K562 (cell line): ENCODE measurements around the gene CCDC85C. TPM values are rescaled to one million over a fixed set of nuclear protein-coding genes. Genes with fewer than 3 reads are reported as not detected.

Experiments
- ARID1B ChIP-seq: fragments of 450-650 bp; IDR thresholded peaks from 2 replicates; pipeline ENCODE4 v1.6.1; 2016; ENCODE audit warnings: antibody characterized with exemption, mild to moderate bottlenecking, inconsistent platforms
- CCAR2 ChIP-seq: fragments of 200-400 bp; formaldehyde crosslinking; IDR thresholded peaks from 2 replicates; pipeline ENCODE4 v1.6.1; 2017; ENCODE audit warnings: mild to moderate bottlenecking, low read depth, low read length
- MIER1 ChIP-seq: fragments of 450-650 bp; IDR thresholded peaks from 2 replicates; pipeline ENCODE4 v1.6.1; 2016; ENCODE audit warnings: antibody characterized with exemption, mild to moderate bottlenecking, low read depth
- MXI1 ChIP-seq: IDR thresholded peaks from 2 replicates; pipeline ENCODE4 v1.6.1; 2011; ENCODE audit warnings: low read depth, mild to moderate bottlenecking, improper control_type of control experiment, low read length
- MYBL2 ChIP-seq, 2 experiments: fragments of 450-650 bp in 1 of 2; sonication (generic) in 1 of 2; formaldehyde crosslinking in 1 of 2; IDR thresholded peaks; 2 replicates each; pipeline versions ENCODE4 v1.6.1 to v1.8.1; 2017 to 2022; ENCODE audit warnings: borderline replicate concordance in 1 of 2, inconsistent platforms in 1 of 2, low read depth in 1 of 2, mild to moderate bottlenecking in 1 of 2, missing genetic modification reagents in 1 of 2, moderate library complexity in 1 of 2
- PHF20 ChIP-seq: fragments of 450-650 bp; IDR thresholded peaks from 2 replicates; pipeline ENCODE4 v1.6.1; 2018; ENCODE audit not compliant: partially characterized antibody
- TGIF2 ChIP-seq: sonication (generic); formaldehyde crosslinking; IDR thresholded peaks from 2 replicates; pipeline ENCODE4 v1.8.1; 2022; ENCODE audit warnings: mild to moderate bottlenecking, missing genetic modification reagents, moderate library complexity
- YBX1 ChIP-seq: fragments of 450-650 bp; IDR thresholded peaks from 2 replicates; pipeline ENCODE4 v1.7.1; 2016; ENCODE audit warnings: mild to moderate bottlenecking
- ZNF217 ChIP-seq: sonication (generic); formaldehyde crosslinking; IDR thresholded peaks from 2 replicates; pipeline ENCODE4 v1.8.0; 2022; ENCODE audit warnings: mild to moderate bottlenecking, missing genetic modification reagents
- ZNF589 ChIP-seq: fragments of 200-800 bp; sonication (Bioruptor generic); IDR thresholded peaks from 2 replicates; pipeline ENCODE4 v1.6.1; 2016; ENCODE audit warnings: low read depth, missing genetic modification characterization, missing compliant biosample characterization
- ZNF695 ChIP-seq: fragments of 450-650 bp; formaldehyde crosslinking; IDR thresholded peaks from 2 replicates; pipeline ENCODE4 v1.4.0; 2020; ENCODE audit warnings: mild to moderate bottlenecking, moderate library complexity
- polyA plus RNA-seq, 8 experiments: library from polyadenylated mRNA; depleted of rRNA in 4 of 8; stranded (reverse) in 5 of 8; unstranded in 3 of 8; fragments of >200 nt; fragmentation: Nextera tagmentation in 2 of 8; fragmentation: Illumina TruSeq in 1 of 8; extraction: Ambion mirVana in 2 of 8; extraction: Trizol in 1 of 8; gene quantifications; 2 replicates each; pipeline versions ENCODE4 v1.2.1 to v1.2.3, GENCODE V29; 2011 to 2014; ENCODE audit warnings: inconsistent platforms in 1 of 8, missing spikeins in 1 of 8
- total RNA-seq, 7 experiments: library from RNA; depleted of rRNA in 6 of 7; stranded (reverse); fragments of >200 nt in 6 of 7; fragmentation: Illumina TruSeq in 2 of 7; extraction: Trizol in 2 of 7; gene quantifications; 2 replicates each; pipeline versions ENCODE4 v1.2.1 to v1.2.3, GENCODE V29; 2011 to 2021; ENCODE audit warnings: low replicate concordance in 1 of 7
- TF ChIP-seq, protein P1 (sequence below), 2 experiments: fragments of 150-350 bp in 1 of 2; IDR thresholded peaks; 2 replicates each; pipeline ENCODE4 v1.6.1; 2012 to 2016; ENCODE audit warnings: low read depth in 2 of 2, low read length in 2 of 2, mild to moderate bottlenecking in 1 of 2, moderate library complexity in 1 of 2
- TF ChIP-seq, protein P2 (sequence below): fragments of 250-450 bp; sonication (Bioruptor Pico); IDR thresholded peaks from 2 replicates; pipeline ENCODE4 v1.4.0; 2020; ENCODE audit warnings: borderline replicate concordance
- TF ChIP-seq, protein P3 (sequence below): sonication (generic); formaldehyde crosslinking; IDR thresholded peaks from 2 replicates; pipeline ENCODE4 v1.8.0; 2022; ENCODE audit warnings: mild to moderate bottlenecking, missing genetic modification reagents
- TF ChIP-seq, protein P4 (sequence below): fragments of 450-650 bp; IDR thresholded peaks from 2 replicates; pipeline ENCODE4 v1.7.0; 2016; ENCODE audit warnings: borderline replicate concordance
- TF ChIP-seq, protein P5 (sequence below): IDR thresholded peaks from 2 replicates; pipeline ENCODE4 v1.6.1; 2016; ENCODE audit warnings: missing genetic modification characterization, missing compliant biosample characterization

Gene CCDC85C
- total and polyA plus RNA-seq, 9 of the 15 experiments (the other 6 are each of a cell fraction or from before 2014, with no cell fraction given): 0.18 to 22.0 (median 6.3) TPM

DNA sequence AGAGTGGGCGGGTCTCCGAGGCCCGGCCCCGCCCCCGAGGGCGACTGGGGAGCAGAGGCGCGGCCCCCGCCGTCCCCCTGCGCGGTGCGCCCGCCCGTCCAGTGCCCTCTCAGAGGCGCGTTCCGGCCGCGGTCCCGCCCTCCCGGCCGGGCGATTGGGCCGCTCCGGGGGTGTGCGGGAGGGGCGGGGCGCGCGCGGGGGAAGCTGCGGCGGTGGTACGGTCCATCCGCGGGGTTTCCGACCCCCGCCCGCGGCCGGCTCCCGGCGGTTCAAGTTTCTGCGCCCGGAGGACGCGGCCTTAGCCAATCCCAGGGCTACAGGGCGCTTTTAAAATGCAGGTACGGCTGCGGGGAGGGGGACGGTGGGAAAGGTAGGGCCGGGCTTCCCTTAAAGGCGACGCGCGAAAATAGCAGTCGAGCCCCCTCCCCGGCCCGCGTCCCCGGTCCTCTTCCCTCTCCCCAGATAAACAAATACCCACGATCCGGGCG is 315 bp upstream of the CCDC85C start (continued):
- TF ChIP-seq MIER1 (no peak), TGIF2 (CRISPR knock-in tag) (no peak), CCAR2 (no peak), PHF20 (no peak), ZNF695 (CRISPR knock-in tag) (no peak), MYBL2 (IDR thresholded peaks at IDR 0.05; ENCODE audit: low read depth) (peak; percentile 86), MYBL2 (CRISPR knock-in tag; IDR thresholded peaks at IDR 0.05; ENCODE audit: borderline replicate concordance) (no peak), ZNF589 (no peak), ARID1B (no peak), YBX1 (no peak), ZNF217 (CRISPR knock-in tag) (no peak), MXI1 (no peak)
- TF ChIP-seq, protein P1, sequence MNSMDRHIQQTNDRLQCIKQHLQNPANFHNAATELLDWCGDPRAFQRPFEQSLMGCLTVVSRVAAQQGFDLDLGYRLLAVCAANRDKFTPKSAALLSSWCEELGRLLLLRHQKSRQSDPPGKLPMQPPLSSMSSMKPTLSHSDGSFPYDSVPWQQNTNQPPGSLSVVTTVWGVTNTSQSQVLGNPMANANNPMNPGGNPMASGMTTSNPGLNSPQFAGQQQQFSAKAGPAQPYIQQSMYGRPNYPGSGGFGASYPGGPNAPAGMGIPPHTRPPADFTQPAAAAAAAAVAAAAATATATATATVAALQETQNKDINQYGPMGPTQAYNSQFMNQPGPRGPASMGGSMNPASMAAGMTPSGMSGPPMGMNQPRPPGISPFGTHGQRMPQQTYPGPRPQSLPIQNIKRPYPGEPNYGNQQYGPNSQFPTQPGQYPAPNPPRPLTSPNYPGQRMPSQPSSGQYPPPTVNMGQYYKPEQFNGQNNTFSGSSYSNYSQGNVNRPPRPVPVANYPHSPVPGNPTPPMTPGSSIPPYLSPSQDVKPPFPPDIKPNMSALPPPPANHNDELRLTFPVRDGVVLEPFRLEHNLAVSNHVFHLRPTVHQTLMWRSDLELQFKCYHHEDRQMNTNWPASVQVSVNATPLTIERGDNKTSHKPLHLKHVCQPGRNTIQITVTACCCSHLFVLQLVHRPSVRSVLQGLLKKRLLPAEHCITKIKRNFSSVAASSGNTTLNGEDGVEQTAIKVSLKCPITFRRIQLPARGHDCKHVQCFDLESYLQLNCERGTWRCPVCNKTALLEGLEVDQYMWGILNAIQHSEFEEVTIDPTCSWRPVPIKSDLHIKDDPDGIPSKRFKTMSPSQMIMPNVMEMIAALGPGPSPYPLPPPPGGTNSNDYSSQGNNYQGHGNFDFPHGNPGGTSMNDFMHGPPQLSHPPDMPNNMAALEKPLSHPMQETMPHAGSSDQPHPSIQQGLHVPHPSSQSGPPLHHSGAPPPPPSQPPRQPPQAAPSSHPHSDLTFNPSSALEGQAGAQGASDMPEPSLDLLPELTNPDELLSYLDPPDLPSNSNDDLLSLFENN (IDR thresholded peaks at IDR 0.05; ENCODE audit: low read depth in 2 of 2, low read length in 2 of 2): no peak
- TF ChIP-seq, protein P2, sequence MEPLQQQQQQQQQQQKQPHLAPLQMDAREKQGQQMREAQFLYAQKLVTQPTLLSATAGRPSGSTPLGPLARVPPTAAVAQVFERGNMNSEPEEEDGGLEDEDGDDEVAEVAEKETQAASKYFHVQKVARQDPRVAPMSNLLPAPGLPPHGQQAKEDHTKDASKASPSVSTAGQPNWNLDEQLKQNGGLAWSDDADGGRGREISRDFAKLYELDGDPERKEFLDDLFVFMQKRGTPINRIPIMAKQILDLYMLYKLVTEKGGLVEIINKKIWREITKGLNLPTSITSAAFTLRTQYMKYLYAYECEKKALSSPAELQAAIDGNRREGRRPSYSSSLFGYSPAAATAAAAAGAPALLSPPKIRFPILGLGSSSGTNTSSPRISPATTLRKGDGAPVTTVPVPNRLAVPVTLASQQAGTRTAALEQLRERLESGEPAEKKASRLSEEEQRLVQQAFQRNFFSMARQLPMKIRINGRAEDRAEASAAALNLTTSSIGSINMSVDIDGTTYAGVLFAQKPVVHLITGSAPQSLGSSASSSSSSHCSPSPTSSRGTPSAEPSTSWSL (CRISPR knock-in tag): no peak
- TF ChIP-seq, protein P3, sequence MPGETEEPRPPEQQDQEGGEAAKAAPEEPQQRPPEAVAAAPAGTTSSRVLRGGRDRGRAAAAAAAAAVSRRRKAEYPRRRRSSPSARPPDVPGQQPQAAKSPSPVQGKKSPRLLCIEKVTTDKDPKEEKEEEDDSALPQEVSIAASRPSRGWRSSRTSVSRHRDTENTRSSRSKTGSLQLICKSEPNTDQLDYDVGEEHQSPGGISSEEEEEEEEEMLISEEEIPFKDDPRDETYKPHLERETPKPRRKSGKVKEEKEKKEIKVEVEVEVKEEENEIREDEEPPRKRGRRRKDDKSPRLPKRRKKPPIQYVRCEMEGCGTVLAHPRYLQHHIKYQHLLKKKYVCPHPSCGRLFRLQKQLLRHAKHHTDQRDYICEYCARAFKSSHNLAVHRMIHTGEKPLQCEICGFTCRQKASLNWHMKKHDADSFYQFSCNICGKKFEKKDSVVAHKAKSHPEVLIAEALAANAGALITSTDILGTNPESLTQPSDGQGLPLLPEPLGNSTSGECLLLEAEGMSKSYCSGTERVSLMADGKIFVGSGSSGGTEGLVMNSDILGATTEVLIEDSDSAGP (CRISPR knock-in tag): peak; percentile 90
- TF ChIP-seq, protein P4, sequence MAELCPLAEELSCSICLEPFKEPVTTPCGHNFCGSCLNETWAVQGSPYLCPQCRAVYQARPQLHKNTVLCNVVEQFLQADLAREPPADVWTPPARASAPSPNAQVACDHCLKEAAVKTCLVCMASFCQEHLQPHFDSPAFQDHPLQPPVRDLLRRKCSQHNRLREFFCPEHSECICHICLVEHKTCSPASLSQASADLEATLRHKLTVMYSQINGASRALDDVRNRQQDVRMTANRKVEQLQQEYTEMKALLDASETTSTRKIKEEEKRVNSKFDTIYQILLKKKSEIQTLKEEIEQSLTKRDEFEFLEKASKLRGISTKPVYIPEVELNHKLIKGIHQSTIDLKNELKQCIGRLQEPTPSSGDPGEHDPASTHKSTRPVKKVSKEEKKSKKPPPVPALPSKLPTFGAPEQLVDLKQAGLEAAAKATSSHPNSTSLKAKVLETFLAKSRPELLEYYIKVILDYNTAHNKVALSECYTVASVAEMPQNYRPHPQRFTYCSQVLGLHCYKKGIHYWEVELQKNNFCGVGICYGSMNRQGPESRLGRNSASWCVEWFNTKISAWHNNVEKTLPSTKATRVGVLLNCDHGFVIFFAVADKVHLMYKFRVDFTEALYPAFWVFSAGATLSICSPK: no peak
- TF ChIP-seq, protein P5, sequence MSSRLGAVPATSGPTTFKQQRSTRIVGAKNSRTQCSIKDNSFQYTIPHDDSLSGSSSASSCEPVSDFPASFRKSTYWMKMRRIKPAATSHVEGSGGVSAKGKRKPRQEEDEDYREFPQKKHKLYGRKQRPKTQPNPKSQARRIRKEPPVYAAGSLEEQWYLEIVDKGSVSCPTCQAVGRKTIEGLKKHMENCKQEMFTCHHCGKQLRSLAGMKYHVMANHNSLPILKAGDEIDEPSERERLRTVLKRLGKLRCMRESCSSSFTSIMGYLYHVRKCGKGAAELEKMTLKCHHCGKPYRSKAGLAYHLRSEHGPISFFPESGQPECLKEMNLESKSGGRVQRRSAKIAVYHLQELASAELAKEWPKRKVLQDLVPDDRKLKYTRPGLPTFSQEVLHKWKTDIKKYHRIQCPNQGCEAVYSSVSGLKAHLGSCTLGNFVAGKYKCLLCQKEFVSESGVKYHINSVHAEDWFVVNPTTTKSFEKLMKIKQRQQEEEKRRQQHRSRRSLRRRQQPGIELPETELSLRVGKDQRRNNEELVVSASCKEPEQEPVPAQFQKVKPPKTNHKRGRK (tag): no peak
